Ovary (tissue), 9 donors: ENCODE data around the gene CMC4. TPM values are rescaled to one million over a fixed set of nuclear protein-coding genes. Genes with fewer than 3 reads are reported as not detected.

Experiments
- DNase-seq, 5 donors: peaks; one replicate each; pipeline ENCODE4 v3.0.0-alpha.2; 2019 to 2020
- H3K27ac ChIP-seq, 2 donors: fragments of 200-600 bp; one replicate each; pipeline versions ENCODE4 v1.5.1 to v1.8.0; 2019 to 2022
- H3K27me3 ChIP-seq: fragments of 200-600 bp; one replicate; pipeline ENCODE4 v1.8.0; 2022
- H3K36me3 ChIP-seq: fragments of 200-600 bp; sonication (generic); one replicate; pipeline ENCODE4 v1.5.1; 2019
- H3K4me1 ChIP-seq: one replicate; pipeline ENCODE4 v1.8.1; 2013; ENCODE audit warnings: mild to moderate bottlenecking, moderate library complexity; ENCODE audit not compliant: insufficient read depth
- H3K4me3 ChIP-seq: fragments of 200-600 bp; sonication (generic); one replicate; pipeline ENCODE4 v1.5.1; 2017
- H3K9me3 ChIP-seq, 2 donors: fragments of 200-600 bp in 1 of 2; sonication (generic) in 1 of 2; one replicate each; pipeline versions ENCODE4 v1.5.1 to v1.8.1; 2013 to 2019; ENCODE audit warnings: mild to moderate bottlenecking in 1 of 2, moderate library complexity in 1 of 2
- EP300 ChIP-seq: sonication (generic); formaldehyde crosslinking; IDR thresholded peaks from one replicate; pipeline ENCODE4 v1.6.1; 2017; ENCODE audit warnings: antibody characterized with exemption
- POLR2A ChIP-seq: fragments of 450-650 bp; IDR thresholded peaks from one replicate; pipeline ENCODE4 v1.6.1; 2017; ENCODE audit warnings: antibody characterized with exemption, mild to moderate bottlenecking, moderate library complexity
- WGBS, 3 donors: extraction: QIAGEN DNeasy Blood & Tissue Kit in 1 of 3; methylation state at CpG; one replicate each; pipeline versions ENCODE4 v1.1.5 to v1.1.7; 2013 to 2017; 5-methylcytosine and 5-hydroxymethylcytosine counted together
- intact Hi-C, 4 donors: fragments of 100-400 bp; cut with DNase I; formaldehyde crosslinking; loops; one replicate each; pipeline versions ENCODE4 v1.11.0 to v1.15.1; 2022 to 2023
- polyA plus RNA-seq, 2 donors: library from polyadenylated mRNA; stranded (reverse); fragments of 200-250 nt in 1 of 2; fragments of 350-450 nt in 1 of 2; fragmentation: Illumina TruSeq in 1 of 2; extraction: RNeasy Lipid Tissue Mini Kit (QIAGEN cat#74804) in 1 of 2; gene quantifications; one replicate each; pipeline ENCODE4 v1.2.3, GENCODE V29; 2013 to 2014
- total RNA-seq, 7 donors: library from RNA; depleted of rRNA in 2 of 7; stranded (reverse); fragments of >200 nt in 2 of 7; fragmentation: NEBNext Ultra II Directional in 3 of 7; extraction: Animal tissue kit (Norgen Biotek cat#: 25700) in 3 of 7; gene quantifications; one replicate each; pipeline versions ENCODE4 v1.1.0 to v1.2.4, GENCODE V29; 2016 to 2023
- TF ChIP-seq, protein P1 (sequence below), 3 donors: fragments of 450-650 bp in 2 of 3; fragments of 200-600 bp in 1 of 3; IDR thresholded peaks; one replicate each; pipeline versions ENCODE4 v1.5.1 to v1.8.0; 2016 to 2022; ENCODE audit warnings: antibody characterized with exemption in 3 of 3, mild to moderate bottlenecking in 1 of 3
- donor health status: DM: no; HTN: no; CAD: no; lungs with moderate emphysema.
- donor health status: DM: no; HTN: no; CAD: no.
- donor health status: Bipolar disorder and iron deficiency.
- donor health status: DM: yes; HTN: yes; CAD: no.
- donor health status: DM: no; HTN: no; CAD: no.
- donor health status: DM: yes; HTN: yes; CAD: no.

CMC4 gene
- total and polyA plus RNA-seq, 9 donors: 5.2 to 34.1 (median 9.3) TPM

GRCh38 chrX:155022585-155022984, 48.4 kb downstream of the CMC4 start, which contains the start of gene F8:
Gene F8, minus strand, starts transcription at chrX:155022723. Its CDS starts 171 bp downstream, at chrX:155022552.
- no peaks in the 10 kb centered on the region for H3K9me3 ChIP-seq
- no peaks in the 10 kb centered on the region for H3K27me3 ChIP-seq
- TF ChIP-seq POLR2A (no peak), EP300 (no peak)
- TF ChIP-seq, protein P1, sequence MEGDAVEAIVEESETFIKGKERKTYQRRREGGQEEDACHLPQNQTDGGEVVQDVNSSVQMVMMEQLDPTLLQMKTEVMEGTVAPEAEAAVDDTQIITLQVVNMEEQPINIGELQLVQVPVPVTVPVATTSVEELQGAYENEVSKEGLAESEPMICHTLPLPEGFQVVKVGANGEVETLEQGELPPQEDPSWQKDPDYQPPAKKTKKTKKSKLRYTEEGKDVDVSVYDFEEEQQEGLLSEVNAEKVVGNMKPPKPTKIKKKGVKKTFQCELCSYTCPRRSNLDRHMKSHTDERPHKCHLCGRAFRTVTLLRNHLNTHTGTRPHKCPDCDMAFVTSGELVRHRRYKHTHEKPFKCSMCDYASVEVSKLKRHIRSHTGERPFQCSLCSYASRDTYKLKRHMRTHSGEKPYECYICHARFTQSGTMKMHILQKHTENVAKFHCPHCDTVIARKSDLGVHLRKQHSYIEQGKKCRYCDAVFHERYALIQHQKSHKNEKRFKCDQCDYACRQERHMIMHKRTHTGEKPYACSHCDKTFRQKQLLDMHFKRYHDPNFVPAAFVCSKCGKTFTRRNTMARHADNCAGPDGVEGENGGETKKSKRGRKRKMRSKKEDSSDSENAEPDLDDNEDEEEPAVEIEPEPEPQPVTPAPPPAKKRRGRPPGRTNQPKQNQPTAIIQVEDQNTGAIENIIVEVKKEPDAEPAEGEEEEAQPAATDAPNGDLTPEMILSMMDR (IDR thresholded peaks at IDR 0.05): no peak
- H3K4me3 ChIP-seq: no peak within 1 kb of the TSS
- no peaks in the 10 kb centered on the region for H3K4me1 ChIP-seq
- intact Hi-C loops: no loop called here
- H3K27ac ChIP-seq: no peak within 1 kb of the TSS
- no peak for DNase-seq
- no peaks in the 10 kb centered on the region for H3K36me3 ChIP-seq
- WGBS, 3 donors: 9 to 15% (median 15%) methylated on average over 1 of the region's 1 CpG

- DNase-seq: no peak
- Histone ChIP-seq H3K4me1 (no peaks in the 10 kb centered on the region), H3K36me3 (no peaks in the 10 kb centered on the region), H3K27ac (no peak overlapping the region), H3K9me3 (no peaks in the 10 kb centered on the region), H3K4me3 (no peak overlapping the region), H3K27me3 (no peaks in the 10 kb centered on the region)
- 56 to 76% (median 58%) methylated on average over 3 of the region's 3 CpGs for WGBS, 3 donors
- intact Hi-C loops: no loop called here
- TF ChIP-seq POLR2A (no peak), EP300 (no peak)
- TF ChIP-seq, protein P1 (IDR thresholded peaks at IDR 0.05): no peak
Observed at GRCh38 chrX:155020591-155020990, 50.3 kb downstream of the CMC4 start.

Other genes with a start within 250 kb of the CMC4 start
- not detected for gene SMIM9, start 236.5 kb downstream of the CMC4 start, total RNA-seq
- gene SMIM9, start 236.5 kb downstream of the CMC4 start, polyA plus RNA-seq: not detected
- gene F8A1, start 184.8 kb downstream of the CMC4 start, total RNA-seq: 10 to 100 TPM in 4 of 7 donors, 1 to 10 TPM in 3; 2.4 to 24.2 (median 14.9) TPM
- gene F8A1, start 184.8 kb downstream of the CMC4 start, polyA plus RNA-seq: 10 to 100 TPM; 10.7 to 33.0 TPM
- 10 to 100 TPM; 15.5 to 77.5 (median 23.9) TPM for gene F8, start 48.4 kb downstream of the CMC4 start, total RNA-seq
- gene F8, start 48.4 kb downstream of the CMC4 start, polyA plus RNA-seq: 10 to 100 TPM; 15.3 to 18.9 TPM
- 100 to 1,000 TPM; 133 to 179 (median 144) TPM for gene FUNDC2, start 44.3 kb downstream of the CMC4 start, total RNA-seq
- 100 to 1,000 TPM; 149 to 257 TPM for gene FUNDC2, start 44.3 kb downstream of the CMC4 start, polyA plus RNA-seq
- 10 to 100 TPM in 4 of 7 donors, 1 to 10 TPM in 2, under 1 TPM in 1; 0.36 to 29.0 (median 27.3) TPM for gene MTCP1, start within 50 bp of the CMC4 start, total RNA-seq
- 10 to 100 TPM; 14.0 to 29.0 TPM for gene MTCP1, start within 50 bp of the CMC4 start, polyA plus RNA-seq
- gene BRCC3, start 372 bp upstream of the CMC4 start, total RNA-seq: 10 to 100 TPM in 5 of 7 donors, 1 to 10 TPM in 2; 4.3 to 15.1 (median 13.3) TPM
- gene BRCC3, start 372 bp upstream of the CMC4 start, polyA plus RNA-seq: 10 to 100 TPM in 1 of 2 donors, 1 to 10 TPM in 1; 5.9 to 13.9 TPM
- 10 to 100 TPM; 27.7 to 46.0 (median 34.3) TPM for gene VBP1, start 145.3 kb upstream of the CMC4 start, total RNA-seq
- 10 to 100 TPM; 27.1 to 37.1 TPM for gene VBP1, start 145.3 kb upstream of the CMC4 start, polyA plus RNA-seq
- under 1 TPM; 0.10 to 0.82 (median 0.30) TPM for gene RAB39B, start 193.4 kb upstream of the CMC4 start, total RNA-seq
- gene RAB39B, start 193.4 kb upstream of the CMC4 start, polyA plus RNA-seq: 1 to 10 TPM in 1 of 2 donors, under 1 TPM in 1; 0.53 to 1.3 TPM